PC-9 (cell line): ENCODE results near the gene NAPG. TPM values are rescaled to one million over a fixed set of nuclear protein-coding genes. Genes with fewer than 3 reads are reported as not detected.

Experiments
- BruUV-seq: library from RNA; stranded (reverse); fragments of 400-500 nt; replicated peaks from 2 replicates; lab custom pipeline; 2021; lab: Mats Ljungman, UMichigan
- CTCF ChIA-PET: fragments of 300-600 bp; sonication (Branson Sonifier 250); formaldehyde crosslinking; loops from one replicate; lab custom pipeline; 2022; ENCODE audit warnings: antibody characterized with exemption; lab: Charles Lee
- POLR2A ChIA-PET: fragments of 300-600 bp; sonication (Branson Sonifier 250); formaldehyde crosslinking; loops from one replicate; lab custom pipeline; 2022; ENCODE audit warnings: antibody characterized with exemption; ENCODE audit not compliant: unreplicated experiment; lab: Charles Lee
- DNase-seq, 2 experiments: peaks; one replicate each; pipeline versions ENCODE4 v3.0.0 to v3.0.0-alpha.2; 2015 to 2022; ENCODE audit warnings: mixed read lengths in 1 of 2
- H2AFZ ChIP-seq: fragments of 200-600 bp; sonication (generic); 2 replicates; pipeline ENCODE4 v1.8.1; 2017; ENCODE audit warnings: antibody characterized with exemption
- H3F3A ChIP-seq: fragments of 200-600 bp; sonication (generic); 2 replicates; pipeline ENCODE4 v1.8.1; 2017; ENCODE audit warnings: antibody characterized with exemption, mild to moderate bottlenecking, low read depth; ENCODE audit not compliant: insufficient read depth
- H3K27ac ChIP-seq: fragments of 200-600 bp; sonication (generic); 2 replicates; pipeline ENCODE4 v1.6.1; 2016; ENCODE audit warnings: mixed run types
- H3K27me3 ChIP-seq: fragments of 200-600 bp; sonication (generic); 2 replicates; pipeline ENCODE4 v1.6.1; 2016; ENCODE audit warnings: low read depth, mixed run types; ENCODE audit not compliant: insufficient read depth
- H3K36me3 ChIP-seq: fragments of 200-600 bp; sonication (generic); 2 replicates; pipeline ENCODE4 v1.6.1; 2016; ENCODE audit warnings: low read depth, mixed run types
- H3K4me1 ChIP-seq: fragments of 200-600 bp; sonication (generic); replicated peaks from 2 replicates; pipeline ENCODE4 v1.6.1; 2016; ENCODE audit warnings: mixed run types; ENCODE audit not compliant: insufficient read depth
- H3K4me2 ChIP-seq: fragments of 200-600 bp; sonication (generic); 2 replicates; pipeline ENCODE4 v1.6.1; 2017; ENCODE audit warnings: mixed run types
- H3K4me3 ChIP-seq: fragments of 200-600 bp; sonication (generic); 2 replicates; pipeline ENCODE4 v1.6.1; 2016; ENCODE audit warnings: mixed run types
- H3K79me2 ChIP-seq: fragments of 200-600 bp; sonication (generic); 2 replicates; pipeline ENCODE4 v1.6.1; 2017; ENCODE audit warnings: low read depth, mixed run types
- H3K9me2 ChIP-seq: fragments of 200-600 bp; sonication (generic); 2 replicates; pipeline ENCODE4 v1.8.1; 2017; ENCODE audit warnings: mild to moderate bottlenecking; ENCODE audit not compliant: insufficient read depth
- H3K9me3 ChIP-seq: fragments of 200-600 bp; sonication (generic); 2 replicates; pipeline ENCODE4 v1.8.1; 2016; ENCODE audit warnings: low read depth; ENCODE audit not compliant: insufficient read depth
- H4K20me1 ChIP-seq: fragments of 200-600 bp; sonication (generic); 2 replicates; pipeline ENCODE4 v1.8.1; 2017; ENCODE audit not compliant: insufficient read depth
- EZH2 ChIP-seq: fragments of 200-600 bp; sonication (generic); IDR thresholded peaks from 2 replicates; pipeline ENCODE4 v1.8.0; 2017; ENCODE audit warnings: antibody characterized with exemption, low read depth
- intact Hi-C: fragments of 100-400 bp; cut with micrococcal nuclease; formaldehyde crosslinking; loops from one replicate; pipeline ENCODE4 v1.10.0; 2022; ENCODE audit not compliant: unreplicated experiment
- total RNA-seq: library from RNA; stranded (reverse); gene quantifications from 2 replicates; pipeline ENCODE4 v1.2.3, GENCODE V29; 2021
- TF ChIP-seq, protein P1 (sequence below): fragments of 200-600 bp; sonication (generic); conservative IDR thresholded peaks from 2 replicates; pipeline ENCODE4 v1.6.1; 2017; ENCODE audit warnings: mixed run types, antibody characterized with exemption, mild to moderate bottlenecking, moderate library complexity

Gene NAPG
- total RNA-seq, 1 experiment from 2014 or later = 28.1 TPM

DNA sequence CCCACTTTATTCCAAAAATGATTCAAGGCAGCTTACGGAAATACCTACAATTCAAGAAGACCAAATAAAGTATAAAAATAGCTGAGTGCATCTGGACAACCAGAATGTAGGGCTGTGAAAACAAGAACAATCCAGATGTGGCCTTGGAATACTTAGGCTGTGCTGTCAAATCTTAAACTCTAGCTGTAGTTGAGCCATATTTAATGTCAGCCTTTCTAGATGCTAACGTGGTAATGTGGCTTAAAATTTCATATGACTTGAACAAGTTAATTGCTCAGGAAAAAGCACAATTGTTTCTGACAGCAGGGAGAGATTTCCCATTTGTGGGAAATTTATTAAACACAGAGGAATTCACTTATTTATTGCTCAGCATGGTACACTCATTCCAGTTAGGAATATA, 14.6 kb upstream of the NAPG start:
- no TSS peak for BruUV-seq
- Histone ChIP-seq H3K9me3 (0 out of 2 replicates have a peak, but pooled peaks cover 5% of the 10 kb centered on the region), H3K27me3 (0 out of 2 replicates have a peak, but pooled peaks cover 7% of the 10 kb centered on the region), H3K36me3 (no peaks in the 10 kb centered on the region), H3K4me1 (no peaks in the 10 kb centered on the region), H3K9me2 (no peaks in the 10 kb centered on the region), H3K27ac (no peak overlapping the region), H3K79me2 (no peaks in the 10 kb centered on the region), H4K20me1 (no peaks in the 10 kb centered on the region), H3K4me2 (no peak overlapping the region), H3K4me3 (no peak overlapping the region), H3F3A (no peaks in the 10 kb centered on the region), H2AFZ (no peak overlapping the region)
- intact Hi-C loops = no loop called here
- DNase-seq = no peak
- no peak for TF ChIP-seq EZH2
- TF ChIP-seq, protein P1, sequence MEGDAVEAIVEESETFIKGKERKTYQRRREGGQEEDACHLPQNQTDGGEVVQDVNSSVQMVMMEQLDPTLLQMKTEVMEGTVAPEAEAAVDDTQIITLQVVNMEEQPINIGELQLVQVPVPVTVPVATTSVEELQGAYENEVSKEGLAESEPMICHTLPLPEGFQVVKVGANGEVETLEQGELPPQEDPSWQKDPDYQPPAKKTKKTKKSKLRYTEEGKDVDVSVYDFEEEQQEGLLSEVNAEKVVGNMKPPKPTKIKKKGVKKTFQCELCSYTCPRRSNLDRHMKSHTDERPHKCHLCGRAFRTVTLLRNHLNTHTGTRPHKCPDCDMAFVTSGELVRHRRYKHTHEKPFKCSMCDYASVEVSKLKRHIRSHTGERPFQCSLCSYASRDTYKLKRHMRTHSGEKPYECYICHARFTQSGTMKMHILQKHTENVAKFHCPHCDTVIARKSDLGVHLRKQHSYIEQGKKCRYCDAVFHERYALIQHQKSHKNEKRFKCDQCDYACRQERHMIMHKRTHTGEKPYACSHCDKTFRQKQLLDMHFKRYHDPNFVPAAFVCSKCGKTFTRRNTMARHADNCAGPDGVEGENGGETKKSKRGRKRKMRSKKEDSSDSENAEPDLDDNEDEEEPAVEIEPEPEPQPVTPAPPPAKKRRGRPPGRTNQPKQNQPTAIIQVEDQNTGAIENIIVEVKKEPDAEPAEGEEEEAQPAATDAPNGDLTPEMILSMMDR = no peak
- ChIA-PET POLR2A (no interaction called here), CTCF (no interaction called here)

DNA sequence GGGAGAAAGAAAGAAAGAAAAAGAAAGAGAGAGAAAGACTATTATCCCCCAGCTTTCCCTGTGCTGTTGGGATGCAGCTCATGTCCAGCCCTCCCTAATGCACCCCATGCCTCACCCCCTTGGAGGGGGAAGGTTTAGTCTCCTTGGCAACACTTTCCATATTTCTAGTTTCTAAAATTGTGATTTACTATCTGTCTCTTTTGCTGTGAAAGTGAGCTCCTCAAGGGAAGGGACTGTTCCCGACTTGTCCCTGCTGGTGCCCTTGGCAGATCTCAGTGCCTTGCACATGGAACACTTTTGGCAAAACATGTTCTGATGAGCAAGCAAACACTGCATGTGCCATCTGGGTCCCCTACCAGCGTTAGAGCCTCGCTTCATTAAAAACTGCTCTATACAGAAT, 11.7 kb upstream of the NAPG start:
- Histone ChIP-seq H3K9me3 (no peaks in the 10 kb centered on the region), H3K9me2 (no peaks in the 10 kb centered on the region), H3K4me1 (no peaks in the 10 kb centered on the region), H3K79me2 (no peaks in the 10 kb centered on the region), H3K27ac (no peak overlapping the region), H3K4me3 (no peak overlapping the region), H3K27me3 (0 out of 2 replicates have a peak, but pooled peaks cover 7% of the 10 kb centered on the region), H3F3A (no peaks in the 10 kb centered on the region), H2AFZ (no peak overlapping the region), H3K4me2 (no peak overlapping the region), H4K20me1 (no peaks in the 10 kb centered on the region), H3K36me3 (no peaks in the 10 kb centered on the region)
- POLR2A ChIA-PET = no interaction called here
- no TSS peak for BruUV-seq
- intact Hi-C loops = no loop called here
- TF ChIP-seq, protein P1 = no peak
- TF ChIP-seq EZH2 = no peak
- CTCF ChIA-PET = no interaction called here
- DNase-seq = no peak

DNA sequence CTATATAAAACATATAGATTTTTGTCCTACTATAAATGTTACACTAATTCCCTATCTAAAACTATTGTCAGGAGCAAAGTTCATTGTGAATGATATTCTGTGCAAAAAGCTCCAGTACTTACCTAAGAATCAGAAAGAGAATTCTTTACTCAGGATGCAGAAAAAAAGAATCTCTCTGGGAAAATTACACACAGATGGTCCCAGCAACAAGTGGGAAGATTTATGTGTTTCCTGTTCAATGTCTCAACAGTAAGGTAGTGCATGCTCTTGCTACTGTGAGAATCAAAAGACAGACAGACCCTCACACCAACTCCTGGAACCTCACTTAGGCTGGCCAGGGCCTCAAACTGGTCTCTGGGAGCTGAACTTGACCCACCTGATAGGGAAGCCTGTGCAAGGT, 11.2 kb upstream of the NAPG start:
- ChIA-PET POLR2A (no interaction called here), CTCF (no interaction called here)
- intact Hi-C loops = no loop called here
- H3K9me3 ChIP-seq = no peaks in the 10 kb centered on the region
- no peaks in the 10 kb centered on the region for H3F3A ChIP-seq
- no TSS peak for BruUV-seq
- H3K27ac ChIP-seq = no peak overlapping the region
- no peak for DNase-seq
- no peaks in the 10 kb centered on the region for H3K79me2 ChIP-seq
- no peaks in the 10 kb centered on the region for H4K20me1 ChIP-seq
- H3K4me2 ChIP-seq = no peak overlapping the region
- no peak overlapping the region for H2AFZ ChIP-seq
- H3K9me2 ChIP-seq = no peaks in the 10 kb centered on the region
- no peaks in the 10 kb centered on the region for H3K36me3 ChIP-seq
- 0 out of 2 replicates have a peak, but pooled peaks cover 7% of the 10 kb centered on the region for H3K27me3 ChIP-seq
- TF ChIP-seq EZH2 = no peak
- TF ChIP-seq, protein P1 = no peak
- no peak overlapping the region for H3K4me3 ChIP-seq
- no peaks in the 10 kb centered on the region for H3K4me1 ChIP-seq
